Uterus (tissue), 2 donors: ENCODE measurements around the gene TTLL6.

ENCODE experiments used
- POLR2A ChIP-seq, 2 donors: fragments of 450-650 bp; IDR thresholded peaks; one replicate each; pipeline ENCODE4 v1.6.1; 2016; ENCODE audit warnings: antibody characterized with exemption in 2 of 2, mild to moderate bottlenecking in 1 of 2, moderate library complexity in 1 of 2
- TF ChIP-seq, protein P1 (sequence below), 4 experiments: fragments of 200-600 bp in 2 of 4; fragments of 450-650 bp in 2 of 4; sonication (generic) in 2 of 4; IDR thresholded peaks; one replicate each; pipeline ENCODE4 v1.5.1; 2016 to 2019; ENCODE audit warnings: antibody characterized with exemption in 4 of 4, mild to moderate bottlenecking in 2 of 4, moderate library complexity in 1 of 4

DNA sequence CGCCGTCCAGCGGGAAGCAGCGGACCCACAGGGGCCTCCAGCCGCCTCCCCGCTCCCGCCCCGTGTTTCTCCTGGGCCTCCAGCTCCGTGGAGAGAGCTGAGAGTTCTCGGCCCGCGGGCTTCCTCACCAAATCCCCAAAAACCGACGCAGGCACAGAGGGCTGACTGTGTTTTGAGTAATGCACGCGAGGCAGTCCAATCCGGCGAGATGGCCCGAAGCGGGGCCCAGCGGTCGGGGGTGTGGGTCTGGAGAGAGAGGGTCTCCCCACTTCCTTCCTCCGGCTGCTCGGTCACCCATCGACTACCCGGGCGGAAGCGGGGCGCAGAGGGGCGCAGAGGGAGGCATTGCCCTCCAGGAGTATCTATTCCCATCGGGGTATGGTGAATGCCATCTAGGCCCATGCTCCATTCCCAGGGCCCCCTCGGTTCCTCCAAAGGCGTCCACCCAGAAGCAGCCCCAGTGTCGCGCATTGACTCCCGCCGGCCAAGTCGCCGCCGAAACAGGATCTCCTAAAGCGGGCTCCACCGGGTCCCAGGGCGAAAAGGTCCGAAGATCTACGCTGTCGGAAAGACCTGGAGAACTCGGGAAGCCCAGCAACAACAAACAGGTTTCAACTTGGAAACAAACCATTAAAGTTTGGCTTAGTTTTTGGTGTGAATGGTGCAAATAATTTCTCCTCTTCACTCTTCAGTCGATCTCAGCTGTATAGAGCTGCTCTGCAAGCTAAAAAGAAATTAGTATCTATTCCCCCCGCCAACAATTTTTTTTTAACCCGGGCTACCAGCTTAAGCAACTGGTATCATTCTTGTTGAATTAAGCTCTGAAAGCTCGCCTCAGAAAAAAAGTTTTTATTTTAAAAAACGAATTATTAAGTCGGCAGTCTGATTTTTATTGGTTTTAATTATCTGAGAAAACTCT, 69.3 kb downstream of the TTLL6 start:
- TF ChIP-seq, protein P1, sequence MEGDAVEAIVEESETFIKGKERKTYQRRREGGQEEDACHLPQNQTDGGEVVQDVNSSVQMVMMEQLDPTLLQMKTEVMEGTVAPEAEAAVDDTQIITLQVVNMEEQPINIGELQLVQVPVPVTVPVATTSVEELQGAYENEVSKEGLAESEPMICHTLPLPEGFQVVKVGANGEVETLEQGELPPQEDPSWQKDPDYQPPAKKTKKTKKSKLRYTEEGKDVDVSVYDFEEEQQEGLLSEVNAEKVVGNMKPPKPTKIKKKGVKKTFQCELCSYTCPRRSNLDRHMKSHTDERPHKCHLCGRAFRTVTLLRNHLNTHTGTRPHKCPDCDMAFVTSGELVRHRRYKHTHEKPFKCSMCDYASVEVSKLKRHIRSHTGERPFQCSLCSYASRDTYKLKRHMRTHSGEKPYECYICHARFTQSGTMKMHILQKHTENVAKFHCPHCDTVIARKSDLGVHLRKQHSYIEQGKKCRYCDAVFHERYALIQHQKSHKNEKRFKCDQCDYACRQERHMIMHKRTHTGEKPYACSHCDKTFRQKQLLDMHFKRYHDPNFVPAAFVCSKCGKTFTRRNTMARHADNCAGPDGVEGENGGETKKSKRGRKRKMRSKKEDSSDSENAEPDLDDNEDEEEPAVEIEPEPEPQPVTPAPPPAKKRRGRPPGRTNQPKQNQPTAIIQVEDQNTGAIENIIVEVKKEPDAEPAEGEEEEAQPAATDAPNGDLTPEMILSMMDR (IDR thresholded peaks at IDR 0.05), result no peak
- no peak for TF ChIP-seq POLR2A (IDR thresholded peaks at IDR 0.05)
